Measurements from ENCODE around the gene DISP3. TPM values are rescaled to one million over a fixed set of nuclear protein-coding genes. Genes with fewer than 3 reads are reported as not detected.
"Not testable (repeated sequence)": the region's sequence is repeated elsewhere in the genome, so short reads cannot be mapped to it uniquely, and the experiment has no call there.

The DISP3 gene
- total and polyA plus RNA-seq, 2 experiments from 2014 or later, result not detected

- Histone ChIP-seq H4K20me1 (ENCODE audit: insufficient read depth) (no peaks in the 10 kb centered on the region), H3K9me3 (ENCODE audit: low read depth) (no peaks in the 10 kb centered on the region), H3K27ac (no peak overlapping the region), H3K4me3 (no peak overlapping the region), H2AFZ (no peak overlapping the region), H3F3A (ENCODE audit: insufficient read depth) (no peaks in the 10 kb centered on the region), H3K27me3 (replicated peaks; ENCODE audit: insufficient read depth) (no peaks in the 10 kb centered on the region), H3K36me3 (ENCODE audit: low read depth) (no peaks in the 10 kb centered on the region), H3K4me2 (ENCODE audit: unreplicated experiment) (no peak overlapping the region), H3K9me2 (ENCODE audit: insufficient read depth) (no peaks in the 10 kb centered on the region), H3K9ac (no peak overlapping the region), H3K4me1 (ENCODE audit: insufficient read depth) (no peaks in the 10 kb centered on the region), H3K79me2 (ENCODE audit: insufficient read depth) (no peaks in the 10 kb centered on the region)
- DNase-seq, result no peak
- TF ChIP-seq EZH2phosphoT487 (IDR thresholded peaks at IDR 0.05; ENCODE audit: insufficient read depth, low read depth), result no peak
- TF ChIP-seq EZH2 (IDR thresholded peaks at IDR 0.05; ENCODE audit: insufficient read depth, poor library complexity, severe bottlenecking), result no peak
- 35 to 41% methylated on average over 18 of the region's 18 CpGs for WGBS, 2 experiments (ENCODE audit: low coverage in 1 of 2, low lambda C conversion rate in 2 of 2, missing lambda C conversion rate in 2 of 2)
- in situ Hi-C loops (cut with MboI), result no loop called here
Measured at GRCh38 chr1:11576109-11576875, 97.3 kb downstream of the DISP3 start.

- H2AFZ ChIP-seq, result no peak overlapping the region
- H3K27me3 ChIP-seq (replicated peaks; ENCODE audit: insufficient read depth), result peaks cover 4% of the 10 kb centered on the region; the same call in 1 of the 2 replicates
- TF ChIP-seq EZH2 (IDR thresholded peaks at IDR 0.05; ENCODE audit: insufficient read depth, poor library complexity, severe bottlenecking) (no peak), EZH2phosphoT487 (IDR thresholded peaks at IDR 0.05; ENCODE audit: insufficient read depth, low read depth) (no peak)
- H3F3A ChIP-seq (ENCODE audit: insufficient read depth), result no peaks in the 10 kb centered on the region
- no peak overlapping the region for H3K4me2 ChIP-seq (ENCODE audit: unreplicated experiment)
- no peaks in the 10 kb centered on the region for H3K4me1 ChIP-seq (ENCODE audit: insufficient read depth)
- H3K9ac ChIP-seq, result no peak overlapping the region
- H3K79me2 ChIP-seq (ENCODE audit: insufficient read depth), result no peaks in the 10 kb centered on the region
- WGBS, 2 experiments (ENCODE audit: low coverage in 1 of 2, low lambda C conversion rate in 2 of 2, missing lambda C conversion rate in 2 of 2), result 8 to 12% methylated on average over 7 of the region's 7 CpGs
- no peak overlapping the region for H3K4me3 ChIP-seq
- no peaks in the 10 kb centered on the region for H4K20me1 ChIP-seq (ENCODE audit: insufficient read depth)
- no peaks in the 10 kb centered on the region for H3K9me3 ChIP-seq (ENCODE audit: low read depth)
- in situ Hi-C loops (cut with MboI), result no loop called here
- H3K36me3 ChIP-seq (ENCODE audit: low read depth), result no peaks in the 10 kb centered on the region
- no peak overlapping the region for H3K27ac ChIP-seq
- H3K9me2 ChIP-seq (ENCODE audit: insufficient read depth), result no peaks in the 10 kb centered on the region
- no peak for DNase-seq
Measured at GRCh38 chr1:11578004-11578403, 99.0 kb downstream of the DISP3 start.

- Histone ChIP-seq H3K4me1 (ENCODE audit: insufficient read depth) (no peaks in the 10 kb centered on the region), H3K36me3 (ENCODE audit: low read depth) (no peaks in the 10 kb centered on the region), H3K4me2 (ENCODE audit: unreplicated experiment) (no peak overlapping the region), H3K9me2 (ENCODE audit: insufficient read depth) (no peaks in the 10 kb centered on the region), H3K79me2 (ENCODE audit: insufficient read depth) (no peaks in the 10 kb centered on the region), H2AFZ (no peak overlapping the region), H4K20me1 (ENCODE audit: insufficient read depth) (no peaks in the 10 kb centered on the region), H3K4me3 (no peak overlapping the region), H3F3A (ENCODE audit: insufficient read depth) (no peaks in the 10 kb centered on the region), H3K9ac (no peak overlapping the region), H3K9me3 (ENCODE audit: low read depth) (no peaks in the 10 kb centered on the region), H3K27ac (no peak overlapping the region), H3K27me3 (replicated peaks; ENCODE audit: insufficient read depth) (peaks cover 5% of the 10 kb centered on the region)
- in situ Hi-C loops (cut with MboI), result no loop called here
- no peak for DNase-seq
- 20 to 28% methylated on average over 8 of the region's 8 CpGs for WGBS, 2 experiments (ENCODE audit: low coverage in 1 of 2, low lambda C conversion rate in 2 of 2, missing lambda C conversion rate in 2 of 2)
- TF ChIP-seq EZH2 (IDR thresholded peaks at IDR 0.05; ENCODE audit: insufficient read depth, poor library complexity, severe bottlenecking) (no peak), EZH2phosphoT487 (IDR thresholded peaks at IDR 0.05; ENCODE audit: insufficient read depth, low read depth) (no peak)
Measured at GRCh38 chr1:11579506-11579905, 100.6 kb downstream of the DISP3 start.

GRCh38 chr1:11580049-11580448, 101.1 kb downstream of the DISP3 start:
- H3K4me2 ChIP-seq (ENCODE audit: unreplicated experiment); H3K36me3 ChIP-seq (ENCODE audit: low read depth); H3K27ac ChIP-seq; H3K9me2 ChIP-seq (ENCODE audit: insufficient read depth); H3K4me1 ChIP-seq (ENCODE audit: insufficient read depth); H3K4me3 ChIP-seq; H4K20me1 ChIP-seq (ENCODE audit: insufficient read depth); H3K9me3 ChIP-seq (ENCODE audit: low read depth); H2AFZ ChIP-seq; in situ Hi-C loops (cut with MboI); DNase-seq; H3F3A ChIP-seq (ENCODE audit: insufficient read depth); H3K79me2 ChIP-seq (ENCODE audit: insufficient read depth); H3K9ac ChIP-seq: not testable (repeated sequence)
- WGBS, 2 experiments (ENCODE audit: low coverage in 1 of 2, low lambda C conversion rate in 2 of 2, missing lambda C conversion rate in 2 of 2), result 36 to 41% methylated on average over 10 of the region's 10 CpGs
- H3K27me3 ChIP-seq (replicated peaks; ENCODE audit: insufficient read depth), result peaks cover 11% of the 10 kb centered on the region

Measured in GM23248 (cell line).